A549 treated with Hydrocortisone at 1 μM for 4 hours (cell line): Measurements from ENCODE around the gene XPNPEP2. TPM values are rescaled to one million over a fixed set of nuclear protein-coding genes. Genes with fewer than 3 reads are reported as not detected.

Experiments
- total RNA-seq: library from RNA; stranded (reverse); fragments of 200-300 nt; extraction: Qiagen RNA extraction; gene quantifications from 5 replicates; pipeline ENCODE4 v1.2.3, GENCODE V29; 2022

Gene XPNPEP2
- not detected in 5 replicates for total RNA-seq

DNA sequence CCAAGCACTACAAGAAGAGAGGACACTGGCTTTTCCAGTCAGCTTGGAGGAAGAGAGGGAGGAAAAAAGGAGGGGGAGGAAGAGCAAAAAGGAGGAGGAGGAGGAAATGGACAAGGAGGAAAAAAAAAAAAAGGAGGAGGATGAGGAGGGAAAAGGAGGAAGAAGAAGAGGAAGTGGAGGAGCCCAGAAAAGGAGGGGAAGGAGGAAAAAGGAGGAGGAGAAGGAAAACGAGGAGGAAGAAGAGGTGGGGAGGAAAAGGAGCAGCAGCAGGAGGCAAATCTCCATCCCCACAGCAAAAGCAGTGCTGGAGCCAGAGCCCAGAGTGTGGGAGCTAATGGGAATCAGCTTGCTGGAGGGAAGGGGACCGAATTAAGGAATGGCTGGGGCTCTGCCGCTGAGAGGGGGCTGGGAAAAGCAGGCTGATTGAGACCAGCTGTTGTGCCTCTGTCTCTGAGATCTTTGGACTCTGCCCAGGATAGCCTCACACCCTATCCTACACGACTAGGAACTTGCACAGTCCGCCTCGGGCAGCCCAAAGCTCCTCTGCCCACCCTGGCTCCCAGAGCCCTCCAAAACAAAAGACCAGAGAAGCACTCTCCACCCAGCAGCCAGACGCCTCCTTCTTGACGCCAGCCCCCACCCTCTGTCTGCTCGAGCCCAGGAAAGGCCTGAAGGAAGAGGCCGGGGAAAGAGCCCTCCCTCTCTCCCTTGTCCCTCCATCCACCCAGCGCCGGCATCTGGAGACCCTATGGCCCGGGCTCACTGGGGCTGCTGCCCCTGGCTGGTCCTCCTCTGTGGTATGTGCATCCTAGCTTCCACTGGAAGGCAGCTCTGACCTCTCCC is at the start of gene XPNPEP2:
XPNPEP2 (plus strand) TSS at position 514 of the 843 bp plus-strand sequence; CDS start at position 749, 235 bp downstream.

DNA sequence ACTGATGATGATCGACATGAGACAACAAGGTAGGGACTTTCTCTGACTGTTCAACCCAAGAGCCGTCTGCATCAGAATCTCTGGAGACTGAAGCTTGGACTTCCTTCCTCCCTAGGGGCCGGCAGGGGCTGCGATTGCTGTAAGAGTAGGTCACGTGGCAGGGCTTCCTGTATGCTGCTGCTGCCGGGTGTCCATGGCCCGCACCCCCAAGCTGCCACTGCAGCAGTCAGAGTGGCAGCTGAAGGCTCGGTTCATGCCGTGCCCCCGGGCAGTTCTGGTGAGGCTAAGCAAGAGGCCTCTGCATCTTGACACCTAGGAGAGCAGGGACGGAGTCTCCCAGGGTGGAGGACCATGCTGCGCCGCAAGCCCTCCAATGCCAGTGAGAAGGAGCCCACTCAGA is 41.0 kb downstream of the XPNPEP2 start, which contains the start of gene SASH3:
SASH3 (plus strand) TSS at position 203 of the 400 bp plus-strand sequence; CDS start at position 352, 149 bp downstream.

Other genes starting within 250 kb of the XPNPEP2 start
- gene SMARCA1, start 215.5 kb upstream of the XPNPEP2 start, total RNA-seq = 31.8 to 61.7 TPM (median 45.1 TPM) in 5 replicates
- 18.9 to 29.8 TPM (median 24.8 TPM) in 5 replicates for gene OCRL, start 198.7 kb upstream of the XPNPEP2 start, total RNA-seq
- gene APLN, start 84.0 kb upstream of the XPNPEP2 start, total RNA-seq = 0.82 to 1.1 TPM (median 0.85 TPM) in 5 replicates
- gene SASH3, start 41.0 kb downstream of the XPNPEP2 start, total RNA-seq = not detected in 5 replicates
- 51.0 to 62.2 TPM (median 58.1 TPM) in 5 replicates for gene ZDHHC9, start 104.9 kb downstream of the XPNPEP2 start, total RNA-seq
- 40.0 to 57.8 TPM (median 42.5 TPM) in 5 replicates for gene UTP14A, start 167.2 kb downstream of the XPNPEP2 start, total RNA-seq
- gene BCORL1, start 243.7 kb downstream of the XPNPEP2 start, total RNA-seq = 6.7 to 13.5 TPM (median 10.3 TPM) in 5 replicates